GM18858 (cell line): ENCODE data around the gene MINDY2.
"Not testable (repeated sequence)": the region's sequence is repeated elsewhere in the genome, so short reads cannot be mapped to it uniquely, and the experiment has no call there.

Source experiments
- ATAC-seq: cut with Tn5 transposase; IDR thresholded peaks from one replicate; pipeline ENCODE4 v1.9.1; 2021; ENCODE audit not compliant: unreplicated experiment

The MINDY2 gene

GRCh38 chr15:58823267-58823666, 52.2 kb downstream of the MINDY2 start:
- not testable (repeated sequence) for ATAC-seq

- ATAC-seq = no peak
These were observed 59.5 kb downstream of the MINDY2 start for GRCh38 chr15:58830556-58830955.

GRCh38 chr15:58833681-58834426, 62.8 kb downstream of the MINDY2 start:
- not testable (repeated sequence) for ATAC-seq

GRCh38 chr15:58839485-58839884, 68.4 kb downstream of the MINDY2 start:
- ATAC-seq = no peak

- ATAC-seq = no peak
These were observed 68.9 kb downstream of the MINDY2 start for GRCh38 chr15:58840048-58840447.

- ATAC-seq = peak; percentile 51
These were observed 71.8 kb downstream of the MINDY2 start for GRCh38 chr15:58842713-58843396.

- not testable (repeated sequence) for ATAC-seq
These were observed 80.1 kb downstream of the MINDY2 start for GRCh38 chr15:58851205-58851604.

- no peak for ATAC-seq
These were observed 81.2 kb downstream of the MINDY2 start for GRCh38 chr15:58852347-58852746.

GRCh38 chr15:58854593-58854992, 83.5 kb downstream of the MINDY2 start:
- no peak for ATAC-seq

- ATAC-seq = no peak
These were observed 85.0 kb downstream of the MINDY2 start for GRCh38 chr15:58856086-58856485.

- ATAC-seq = not testable (repeated sequence)
These were observed 85.5 kb downstream of the MINDY2 start for GRCh38 chr15:58856621-58857020.

GRCh38 chr15:58862326-58862725, 91.2 kb downstream of the MINDY2 start:
- no peak for ATAC-seq

GRCh38 chr15:58864602-58865424, 93.7 kb downstream of the MINDY2 start:
- no peak for ATAC-seq

- no peak for ATAC-seq
These were observed 94.4 kb downstream of the MINDY2 start for GRCh38 chr15:58865425-58865880.

GRCh38 chr15:58867926-58868325, 96.8 kb downstream of the MINDY2 start:
- no peak for ATAC-seq

GRCh38 chr15:58870451-58870850, 99.3 kb downstream of the MINDY2 start:
- ATAC-seq = no peak

- ATAC-seq = no peak
These were observed 102.2 kb downstream of the MINDY2 start for GRCh38 chr15:58873267-58873666.

GRCh38 chr15:58875343-58875742, 104.2 kb downstream of the MINDY2 start:
- no peak for ATAC-seq

- no peak for ATAC-seq
These were observed 105.4 kb downstream of the MINDY2 start for GRCh38 chr15:58876306-58877106.

- no peak for ATAC-seq
These were observed 107.1 kb downstream of the MINDY2 start for GRCh38 chr15:58877999-58878825.
